ENCODE results near the gene KPNA2. TPM values are rescaled to one million over a fixed set of nuclear protein-coding genes. Genes with fewer than 3 reads are reported as not detected.
A peak's percentile ranks its signal among the peaks of the same experiment; 100 is the strongest.
"Not testable (repeated sequence)": the region's sequence is repeated elsewhere in the genome, so short reads cannot be mapped to it uniquely, and the experiment has no call there.

Gene KPNA2
- total RNA-seq, 1 donor from 2014 or later, result 255 TPM

DNA sequence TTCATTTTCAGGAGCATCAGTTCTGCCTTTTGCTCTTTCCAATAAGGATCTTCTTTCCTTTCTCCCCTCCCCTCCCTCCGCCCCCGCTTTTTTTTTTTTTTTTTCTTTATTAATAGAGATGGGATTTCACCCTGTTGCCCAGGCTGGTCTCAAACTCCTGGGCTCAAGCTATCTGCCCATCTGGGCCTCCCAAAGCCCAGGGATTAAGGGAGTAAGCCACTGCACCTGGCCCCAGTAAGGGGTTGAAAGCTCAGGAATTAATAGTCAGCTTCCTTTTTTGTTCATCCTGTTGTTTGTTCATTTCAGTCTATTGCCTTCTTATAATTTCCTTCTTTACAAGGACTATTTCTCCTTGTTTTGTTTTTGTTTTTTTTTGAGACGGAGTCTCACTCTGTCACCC lies 31.3 kb upstream of the KPNA2 start:
- H3K4me3 Mint-ChIP-seq (ENCODE audit: low read depth), result no peak overlapping the region
- no peaks in the 10 kb centered on the region for H3K9me3 Mint-ChIP-seq
- no peaks in the 10 kb centered on the region for H3K27me3 Mint-ChIP-seq (ENCODE audit: low read depth)
- H3K27ac Mint-ChIP-seq, result no peak overlapping the region
- no peaks in the 10 kb centered on the region for H3K36me3 Mint-ChIP-seq (ENCODE audit: low read depth)
- no peak for DNase-seq (ENCODE audit: low spot score)
- H3K4me1 Mint-ChIP-seq (ENCODE audit: low read depth), result no peaks in the 10 kb centered on the region
- intact Hi-C loops (cut with micrococcal nuclease), result no loop called here

DNA sequence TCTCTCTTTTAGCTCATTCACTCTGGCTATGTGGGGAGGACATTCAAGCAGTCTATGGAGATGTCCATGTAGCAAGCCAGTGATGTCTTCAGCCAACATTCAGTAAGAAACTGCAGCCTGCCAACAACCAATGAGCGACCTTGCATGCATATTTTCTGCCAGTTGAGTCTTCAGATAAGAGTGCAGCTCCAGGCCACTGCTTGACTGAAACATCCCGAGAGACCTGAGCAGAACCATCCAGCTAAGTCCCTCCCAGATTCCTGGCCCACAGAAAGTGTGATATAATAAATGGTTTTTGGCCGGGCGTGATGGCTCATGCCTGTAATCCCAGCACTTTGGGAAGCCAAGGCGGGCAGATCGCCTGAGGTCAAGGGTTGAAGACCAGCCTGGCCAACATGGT lies 28.7 kb upstream of the KPNA2 start:
- H3K27ac Mint-ChIP-seq, result no peak overlapping the region
- intact Hi-C loops (cut with micrococcal nuclease), result no loop called here
- no peaks in the 10 kb centered on the region for H3K36me3 Mint-ChIP-seq (ENCODE audit: low read depth)
- H3K4me1 Mint-ChIP-seq (ENCODE audit: low read depth), result peaks cover 4% of the 10 kb centered on the region
- DNase-seq (ENCODE audit: low spot score), result no peak
- no peaks in the 10 kb centered on the region for H3K9me3 Mint-ChIP-seq
- no peak overlapping the region for H3K4me3 Mint-ChIP-seq (ENCODE audit: low read depth)
- peaks cover 3% of the 10 kb centered on the region for H3K27me3 Mint-ChIP-seq (ENCODE audit: low read depth)

DNA sequence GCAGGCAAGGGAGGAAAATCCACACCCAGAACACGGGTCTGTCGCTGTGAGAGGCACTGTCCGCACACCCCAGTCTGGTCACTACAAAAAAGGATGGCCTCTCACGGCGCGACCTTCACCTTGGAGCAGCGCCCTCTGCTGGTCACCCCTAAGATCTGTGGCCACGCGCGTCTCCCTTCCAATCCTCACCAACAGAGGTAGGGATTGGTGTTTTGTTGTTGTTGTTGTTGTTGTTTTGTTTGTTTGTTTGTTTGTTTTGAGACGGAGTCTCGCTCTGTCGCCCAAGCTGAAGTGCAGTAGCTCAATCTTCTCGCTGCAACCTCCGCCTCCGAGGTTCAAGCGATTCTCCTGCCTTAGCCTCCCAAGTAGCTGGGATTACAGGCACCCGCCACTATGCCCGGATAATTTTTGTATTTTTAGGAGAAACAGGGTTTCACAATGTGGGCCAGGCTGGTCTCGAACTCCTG lies 24.3 kb upstream of the KPNA2 start:
- peak; percentile 49 for DNase-seq (ENCODE audit: low spot score)
- H3K9me3 Mint-ChIP-seq, result no peaks in the 10 kb centered on the region
- peaks cover 4% of the 10 kb centered on the region for H3K4me1 Mint-ChIP-seq (ENCODE audit: low read depth)
- H3K27me3 Mint-ChIP-seq (ENCODE audit: low read depth), result peaks cover 9% of the 10 kb centered on the region
- H3K4me3 Mint-ChIP-seq (ENCODE audit: low read depth), result peak overlapping the region; percentile 76
- peak overlapping the region; percentile 63 for H3K27ac Mint-ChIP-seq
- intact Hi-C loops (cut with micrococcal nuclease), result loop anchor here (2.0 to 5.0 kb wide), 2 partner anchors 14 to 49 kb away; partner anchors contain the start of gene C17orf58
- no peaks in the 10 kb centered on the region for H3K36me3 Mint-ChIP-seq (ENCODE audit: low read depth)

DNA sequence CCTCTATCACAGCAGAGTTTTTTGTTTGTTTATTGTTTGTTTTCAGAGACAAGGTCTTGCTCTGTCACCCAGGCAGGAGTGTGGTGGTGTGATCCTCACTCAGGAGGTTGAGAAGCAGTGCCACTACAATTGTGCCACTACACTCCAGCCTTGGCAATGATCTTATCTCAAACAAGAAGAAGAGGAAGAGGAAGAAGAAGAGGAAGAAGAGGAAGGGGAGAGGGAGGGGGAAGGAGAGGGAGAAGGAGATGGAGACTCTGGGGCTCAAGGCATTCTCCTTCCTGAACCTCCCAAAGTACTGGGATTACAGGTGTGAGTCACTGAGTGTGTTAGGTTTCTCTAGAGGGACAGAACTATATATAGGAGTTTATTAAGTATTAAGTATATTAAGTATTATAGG lies 22.1 kb upstream of the KPNA2 start:
- Mint-ChIP-seq H3K27ac (no peak overlapping the region), H3K4me3 (ENCODE audit: low read depth) (no peak overlapping the region), H3K4me1 (ENCODE audit: low read depth) (peaks cover 4% of the 10 kb centered on the region), H3K36me3 (ENCODE audit: low read depth) (no peaks in the 10 kb centered on the region), H3K9me3 (no peaks in the 10 kb centered on the region), H3K27me3 (ENCODE audit: low read depth) (peaks cover 15% of the 10 kb centered on the region)
- no peak for DNase-seq (ENCODE audit: low spot score)
- intact Hi-C loops (cut with micrococcal nuclease), result loop anchor here (5.0 kb wide), 1 partner anchor 51 kb away; no protein-coding TSS in a partner anchor

DNA sequence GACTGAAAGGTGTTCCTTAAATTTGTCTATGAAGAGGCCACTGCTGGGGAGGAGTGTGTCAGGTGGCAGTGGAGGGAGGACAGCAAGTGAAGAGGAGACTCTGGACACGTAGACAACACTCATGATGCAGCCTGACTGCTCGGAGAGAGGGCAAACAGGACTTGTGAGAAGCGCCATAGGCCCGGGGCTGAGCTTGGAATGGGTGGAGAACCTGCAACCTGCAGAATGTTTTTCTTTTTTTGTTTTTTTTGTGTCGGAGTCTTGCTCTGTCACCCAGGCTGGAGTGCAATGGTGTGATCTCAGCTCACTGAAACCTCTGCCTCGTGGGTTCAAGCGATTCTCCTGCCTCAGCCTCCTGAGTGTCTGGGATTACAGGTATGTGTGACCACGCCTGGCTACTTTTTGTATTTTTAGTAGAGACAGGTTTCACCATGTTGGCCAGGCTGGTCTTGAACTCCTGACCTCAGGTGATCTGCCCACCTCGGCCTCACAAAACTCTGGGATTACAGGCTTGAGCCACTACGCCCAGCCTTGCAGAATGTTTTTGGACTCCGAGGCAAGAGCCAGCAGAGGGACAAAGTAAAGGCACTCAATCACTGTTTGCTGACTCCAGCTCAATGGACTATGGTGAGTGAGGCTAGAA lies 20.3 kb upstream of the KPNA2 start:
- Mint-ChIP-seq H3K36me3 (ENCODE audit: low read depth) (no peaks in the 10 kb centered on the region), H3K4me1 (ENCODE audit: low read depth) (peaks cover 8% of the 10 kb centered on the region), H3K9me3 (no peaks in the 10 kb centered on the region), H3K4me3 (ENCODE audit: low read depth) (no peak overlapping the region), H3K27me3 (ENCODE audit: low read depth) (peaks cover 15% of the 10 kb centered on the region), H3K27ac (no peak overlapping the region)
- intact Hi-C loops (cut with micrococcal nuclease), result no loop called here
- DNase-seq (ENCODE audit: low spot score), result no peak

DNA sequence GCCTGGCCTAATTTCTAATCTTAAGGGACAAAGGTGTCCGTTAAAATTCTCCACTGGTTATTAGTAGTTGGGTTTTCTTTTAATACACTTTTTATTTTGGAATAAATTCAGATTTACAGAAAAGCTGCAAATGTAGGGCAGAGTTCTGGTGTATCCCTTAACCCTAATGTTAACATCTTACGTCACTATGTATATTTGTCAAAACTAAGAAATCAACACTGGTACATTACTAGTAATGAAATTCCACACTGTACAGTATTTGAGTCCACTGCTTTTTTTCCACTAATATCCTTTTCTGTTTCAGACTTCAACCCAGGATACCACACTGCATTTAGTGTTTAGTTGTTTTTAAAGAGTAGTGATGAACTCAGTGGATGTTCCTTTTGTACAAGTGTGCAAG lies 18.7 kb upstream of the KPNA2 start:
- no peak for DNase-seq (ENCODE audit: low spot score)
- no peaks in the 10 kb centered on the region for H3K9me3 Mint-ChIP-seq
- intact Hi-C loops (cut with micrococcal nuclease), result no loop called here
- no peaks in the 10 kb centered on the region for H3K36me3 Mint-ChIP-seq (ENCODE audit: low read depth)
- H3K27ac Mint-ChIP-seq, result no peak overlapping the region
- peaks cover 12% of the 10 kb centered on the region for H3K27me3 Mint-ChIP-seq (ENCODE audit: low read depth)
- H3K4me1 Mint-ChIP-seq (ENCODE audit: low read depth), result peaks cover 10% of the 10 kb centered on the region
- H3K4me3 Mint-ChIP-seq (ENCODE audit: low read depth), result no peak overlapping the region

DNA sequence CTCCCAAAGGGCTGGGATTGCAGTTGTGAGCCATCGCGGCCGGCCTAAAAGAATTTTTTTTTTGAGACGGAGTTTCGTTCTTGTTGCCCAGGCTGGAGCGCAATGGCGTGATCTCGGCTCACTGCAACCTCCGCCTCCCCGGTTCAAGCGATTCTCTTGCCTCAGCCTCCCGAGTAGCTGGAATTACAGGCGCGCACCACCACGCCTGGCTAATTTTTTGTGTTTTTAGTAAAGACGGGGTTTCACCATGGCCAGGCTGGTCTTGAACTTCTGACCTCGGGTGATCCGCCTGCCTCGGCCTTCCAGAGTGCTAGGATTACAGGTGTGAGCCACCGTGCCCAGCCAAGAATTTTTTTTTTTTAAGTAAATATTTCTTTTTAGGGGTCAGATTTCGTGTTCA lies 17.0 kb upstream of the KPNA2 start:
- DNase-seq (ENCODE audit: low spot score); H3K27ac Mint-ChIP-seq; H3K4me3 Mint-ChIP-seq (ENCODE audit: low read depth); intact Hi-C loops (cut with micrococcal nuclease); H3K36me3 Mint-ChIP-seq (ENCODE audit: low read depth); H3K9me3 Mint-ChIP-seq: not testable (repeated sequence)
- Mint-ChIP-seq H3K27me3 (ENCODE audit: low read depth) (peaks cover 10% of the 10 kb centered on the region), H3K4me1 (ENCODE audit: low read depth) (peaks cover 10% of the 10 kb centered on the region)

DNA sequence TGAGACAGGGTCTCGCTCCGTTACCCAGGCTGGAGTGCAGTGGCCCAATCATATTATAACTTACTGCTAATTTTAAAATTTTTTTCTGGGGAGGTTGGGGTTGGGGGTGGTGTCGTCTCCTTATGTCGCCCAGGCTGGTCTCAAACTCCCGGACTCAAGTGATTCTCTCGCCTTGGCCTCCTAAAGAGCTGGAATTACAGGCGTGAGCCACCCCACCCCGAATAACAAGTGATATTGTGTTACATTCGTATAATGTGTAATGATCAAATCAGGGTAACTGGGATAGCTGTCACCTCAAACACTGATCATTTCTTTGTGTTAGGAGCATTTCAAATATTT lies 16.2 kb upstream of the KPNA2 start:
- no peak for DNase-seq (ENCODE audit: low spot score)
- H3K9me3 Mint-ChIP-seq, result no peaks in the 10 kb centered on the region
- H3K27ac Mint-ChIP-seq, result no peak overlapping the region
- no peaks in the 10 kb centered on the region for H3K36me3 Mint-ChIP-seq (ENCODE audit: low read depth)
- intact Hi-C loops (cut with micrococcal nuclease), result no loop called here
- no peak overlapping the region for H3K4me3 Mint-ChIP-seq (ENCODE audit: low read depth)
- peaks cover 10% of the 10 kb centered on the region for H3K27me3 Mint-ChIP-seq (ENCODE audit: low read depth)
- peaks cover 10% of the 10 kb centered on the region for H3K4me1 Mint-ChIP-seq (ENCODE audit: low read depth)

DNA sequence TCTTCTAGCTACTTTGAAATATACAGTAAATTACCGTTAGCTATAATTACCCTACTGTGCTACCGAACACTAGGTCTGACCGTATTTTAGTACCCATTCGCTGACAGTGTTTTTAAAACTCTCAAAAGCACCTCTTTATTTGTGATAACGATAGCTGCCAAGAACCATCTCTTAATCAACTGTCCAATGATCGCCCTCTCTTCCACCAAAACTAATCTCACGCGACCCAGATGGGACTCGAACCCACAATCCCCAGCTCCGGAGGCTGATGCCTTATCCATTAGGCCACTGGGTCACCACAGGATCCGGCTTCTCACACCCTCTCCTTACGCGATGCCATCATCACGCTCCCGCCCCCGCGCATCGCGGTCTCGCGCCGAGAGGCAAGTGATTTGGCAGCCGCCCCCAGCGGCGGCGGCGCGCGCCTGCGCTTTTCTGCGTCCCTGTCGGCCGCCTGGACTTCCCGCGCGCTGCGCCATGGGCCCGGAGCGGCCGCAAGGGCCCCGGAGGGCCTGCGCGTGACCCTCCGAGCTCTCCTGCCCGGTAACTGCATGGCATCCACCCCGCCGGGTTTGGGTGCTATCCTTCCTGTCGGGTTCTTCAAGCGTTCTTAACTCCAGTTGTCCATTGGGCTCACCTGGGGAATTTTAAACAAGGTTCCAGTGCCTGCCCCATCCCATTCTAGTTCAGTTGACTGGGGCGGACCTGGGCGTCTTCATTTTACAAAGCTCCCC lies 15.7 kb upstream of the KPNA2 start:
- peak; percentile 97 for DNase-seq (ENCODE audit: low spot score)
- peaks cover 10% of the 10 kb centered on the region for H3K4me1 Mint-ChIP-seq (ENCODE audit: low read depth)
- peaks cover 8% of the 10 kb centered on the region for H3K27me3 Mint-ChIP-seq (ENCODE audit: low read depth)
- peak overlapping the region; percentile 81 for H3K27ac Mint-ChIP-seq
- H3K9me3 Mint-ChIP-seq, result no peaks in the 10 kb centered on the region
- H3K4me3 Mint-ChIP-seq (ENCODE audit: low read depth), result peak overlapping the region; percentile 81
- intact Hi-C loops (cut with micrococcal nuclease), result loop anchor here (1.0 to 2.0 kb wide), 2 partner anchors 15 to 25 kb away; partner anchors contain the start of gene KPNA2
- no peaks in the 10 kb centered on the region for H3K36me3 Mint-ChIP-seq (ENCODE audit: low read depth)

DNA sequence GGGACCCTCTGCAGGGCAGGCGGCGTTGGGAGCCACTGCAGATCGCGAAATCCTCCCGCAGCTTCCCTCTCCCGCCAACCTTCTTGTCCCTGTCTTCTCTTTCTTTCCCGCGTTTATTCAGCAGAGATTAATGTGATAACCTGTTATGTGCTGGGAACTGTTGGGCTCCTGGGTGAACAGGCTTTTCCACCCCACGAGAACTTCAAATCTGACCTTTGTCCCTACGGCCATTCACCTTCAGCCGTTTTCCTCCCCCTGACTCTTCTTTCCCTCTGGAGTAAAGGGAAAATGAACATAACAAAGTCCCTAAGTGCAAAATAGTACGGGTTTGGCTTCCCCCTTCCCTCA lies 15.2 kb upstream of the KPNA2 start:
- Mint-ChIP-seq H3K9me3 (no peaks in the 10 kb centered on the region), H3K36me3 (ENCODE audit: low read depth) (no peaks in the 10 kb centered on the region), H3K27ac (peak overlapping the region; percentile 81), H3K4me3 (ENCODE audit: low read depth) (peak overlapping the region; percentile 81), H3K27me3 (ENCODE audit: low read depth) (peaks cover 7% of the 10 kb centered on the region), H3K4me1 (ENCODE audit: low read depth) (peaks cover 10% of the 10 kb centered on the region)
- intact Hi-C loops (cut with micrococcal nuclease), result loop anchor here (1.0 to 2.0 kb wide), 2 partner anchors 15 to 26 kb away; partner anchors contain the start of gene KPNA2
- DNase-seq (ENCODE audit: low spot score), result no peak

DNA sequence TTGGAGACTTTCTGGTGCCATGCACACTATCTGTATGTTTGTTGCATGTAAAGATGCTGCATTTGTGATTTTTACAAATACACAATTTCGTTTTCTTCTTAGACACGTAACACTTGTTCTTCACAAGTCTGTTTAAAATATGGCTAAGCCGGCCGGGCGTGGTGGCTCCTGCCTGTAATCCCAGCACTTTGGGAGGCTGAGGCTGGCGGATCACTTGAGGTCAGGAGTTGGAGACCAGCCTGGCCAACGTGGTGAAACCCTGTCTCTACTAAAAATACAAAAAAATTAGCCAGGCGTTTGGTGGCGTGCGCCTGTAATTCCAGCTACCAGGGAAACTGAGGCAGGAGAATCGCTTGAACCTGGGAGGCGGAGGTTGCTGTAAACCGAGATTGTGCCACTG lies 14.7 kb upstream of the KPNA2 start:
- peak overlapping the region; percentile 81 for H3K27ac Mint-ChIP-seq
- H3K27me3 Mint-ChIP-seq (ENCODE audit: low read depth); DNase-seq (ENCODE audit: low spot score); H3K9me3 Mint-ChIP-seq; H3K36me3 Mint-ChIP-seq (ENCODE audit: low read depth): not testable (repeated sequence)
- H3K4me1 Mint-ChIP-seq (ENCODE audit: low read depth), result peaks cover 10% of the 10 kb centered on the region
- intact Hi-C loops (cut with micrococcal nuclease), result loop anchor here (1.0 to 2.0 kb wide), 2 partner anchors 15 to 26 kb away; partner anchors contain the start of gene KPNA2
- H3K4me3 Mint-ChIP-seq (ENCODE audit: low read depth), result peak overlapping the region; percentile 81

DNA sequence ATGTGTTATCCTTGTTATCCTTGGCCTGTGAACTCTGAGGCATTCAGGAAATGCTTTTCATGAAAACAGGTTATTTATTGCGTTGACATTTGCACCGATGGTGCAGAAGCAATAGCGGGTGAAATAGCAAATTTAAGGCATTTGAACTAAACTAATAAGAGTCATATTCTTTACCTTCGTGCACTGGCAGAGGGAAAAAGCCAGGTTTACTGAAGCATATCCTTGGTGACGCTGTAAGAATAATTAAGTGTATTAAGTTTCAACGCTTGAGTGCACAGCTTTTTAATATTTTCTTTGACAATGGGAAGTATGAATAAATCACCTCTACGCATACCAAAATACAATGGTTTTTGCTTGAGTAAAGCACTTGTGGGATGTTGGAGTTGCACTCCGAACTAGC lies 13.6 kb upstream of the KPNA2 start:
- intact Hi-C loops (cut with micrococcal nuclease), result loop anchor here (2.0 kb wide), 1 partner anchor 27 kb away; no protein-coding TSS in a partner anchor
- no peak for DNase-seq (ENCODE audit: low spot score)
- peaks cover 6% of the 10 kb centered on the region for H3K27me3 Mint-ChIP-seq (ENCODE audit: low read depth)
- H3K9me3 Mint-ChIP-seq, result no peaks in the 10 kb centered on the region
- peak overlapping the region; percentile 37 for H3K4me3 Mint-ChIP-seq (ENCODE audit: low read depth)
- H3K4me1 Mint-ChIP-seq (ENCODE audit: low read depth), result peaks cover 10% of the 10 kb centered on the region
- no peak overlapping the region for H3K27ac Mint-ChIP-seq
- H3K36me3 Mint-ChIP-seq (ENCODE audit: low read depth), result no peaks in the 10 kb centered on the region

DNA sequence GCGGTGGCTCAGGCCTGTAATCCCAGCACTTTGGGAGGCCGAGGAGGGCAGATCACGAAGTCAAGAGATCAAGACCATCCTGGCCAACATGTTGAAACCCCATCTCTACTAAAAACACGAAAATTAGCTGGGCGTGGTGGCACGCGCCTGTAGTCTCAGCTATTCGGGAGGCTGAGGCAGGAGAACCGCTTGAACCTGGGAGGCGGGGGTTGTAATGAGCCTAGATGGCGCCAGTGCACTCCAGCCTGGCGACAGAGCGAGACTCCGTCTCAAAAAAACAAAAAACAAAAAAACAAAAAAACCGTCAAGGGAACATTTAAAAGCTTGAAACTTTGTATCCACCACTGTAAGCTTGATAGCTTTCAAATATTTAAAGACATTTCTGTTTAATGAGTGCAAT lies 13.0 kb upstream of the KPNA2 start:
- H3K9me3 Mint-ChIP-seq; H3K36me3 Mint-ChIP-seq (ENCODE audit: low read depth); H3K27me3 Mint-ChIP-seq (ENCODE audit: low read depth); DNase-seq (ENCODE audit: low spot score); intact Hi-C loops (cut with micrococcal nuclease); H3K27ac Mint-ChIP-seq; H3K4me3 Mint-ChIP-seq (ENCODE audit: low read depth): not testable (repeated sequence)
- peaks cover 10% of the 10 kb centered on the region for H3K4me1 Mint-ChIP-seq (ENCODE audit: low read depth)
